ENCODE measurements around the gene SLC34A1.

Gene SLC34A1

GRCh38 chr5:177376107-177376506, 8.1 kb upstream of the SLC34A1 start:
- Histone ChIP-seq H3K4me1 (ENCODE audit: insufficient read depth, low read length) (peaks cover 4% of the 10 kb centered on the region), H3K36me3 (ENCODE audit: insufficient read depth, low read length) (no peaks in the 10 kb centered on the region)

GRCh38 chr5:177377851-177378776, 6.1 kb upstream of the SLC34A1 start:
- Histone ChIP-seq H3K27me3 (ENCODE audit: insufficient read depth, low read length) (peaks cover 7% of the 10 kb centered on the region), H3K9me3 (ENCODE audit: low read length) (no peaks in the 10 kb centered on the region), H3K36me3 (ENCODE audit: insufficient read depth, low read length) (no peaks in the 10 kb centered on the region), H2AFZ (ENCODE audit: low read depth, low read length) (no peak overlapping the region), H3K4me1 (ENCODE audit: insufficient read depth, low read length) (no peaks in the 10 kb centered on the region), H3K4me3 (ENCODE audit: low read length) (no peak overlapping the region)

More at GRCh38 chr5:177376107-177376506, 8.1 kb upstream of the SLC34A1 start:
- Histone ChIP-seq H3K4me3 (ENCODE audit: low read length) (no peak overlapping the region), H3K27me3 (ENCODE audit: insufficient read depth, low read length) (no peaks in the 10 kb centered on the region), H2AFZ (ENCODE audit: low read depth, low read length) (no peak overlapping the region), H3K9me3 (ENCODE audit: low read length) (no peaks in the 10 kb centered on the region)

GRCh38 chr5:177378884-177379883, 5.0 kb upstream of the SLC34A1 start:
- Histone ChIP-seq H3K36me3 (ENCODE audit: insufficient read depth, low read length) (no peaks in the 10 kb centered on the region), H2AFZ (ENCODE audit: low read depth, low read length) (no peak overlapping the region), H3K4me1 (ENCODE audit: insufficient read depth, low read length) (no peaks in the 10 kb centered on the region), H3K9me3 (ENCODE audit: low read length) (no peaks in the 10 kb centered on the region), H3K4me3 (ENCODE audit: low read length) (no peak overlapping the region), H3K27me3 (ENCODE audit: insufficient read depth, low read length) (peaks cover 18% of the 10 kb centered on the region)

DNA sequence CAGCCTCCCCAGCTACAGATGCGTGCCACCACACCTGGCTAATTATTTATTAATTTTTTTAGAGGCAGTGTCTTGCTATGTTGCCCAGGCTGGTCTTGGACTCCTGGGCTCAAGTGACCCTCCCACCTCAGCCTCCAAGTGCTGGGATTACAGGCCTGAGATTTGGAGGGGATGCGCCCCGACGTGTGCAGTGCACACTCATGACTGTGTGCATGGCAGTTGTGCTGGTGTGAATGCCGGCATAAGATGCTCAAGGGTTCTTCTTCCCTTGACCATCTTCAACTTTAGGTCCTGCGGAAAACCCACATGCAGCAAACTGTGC, 3.5 kb upstream of the SLC34A1 start:
- H3K9me3 ChIP-seq (ENCODE audit: low read length), result no peaks in the 10 kb centered on the region
- H3K4me3 ChIP-seq (ENCODE audit: low read length), result no peak overlapping the region
- no peak overlapping the region for H2AFZ ChIP-seq (ENCODE audit: low read depth, low read length)
- peaks cover 24% of the 10 kb centered on the region for H3K27me3 ChIP-seq (ENCODE audit: insufficient read depth, low read length)
- no peaks in the 10 kb centered on the region for H3K36me3 ChIP-seq (ENCODE audit: insufficient read depth, low read length)
- H3K4me1 ChIP-seq (ENCODE audit: insufficient read depth, low read length), result no peaks in the 10 kb centered on the region

- Histone ChIP-seq H3K4me3 (ENCODE audit: low read length) (no peak overlapping the region), H3K27me3 (ENCODE audit: insufficient read depth, low read length) (peaks cover 33% of the 10 kb centered on the region), H3K9me3 (ENCODE audit: low read length) (no peaks in the 10 kb centered on the region), H3K4me1 (ENCODE audit: insufficient read depth, low read length) (no peaks in the 10 kb centered on the region), H3K36me3 (ENCODE audit: insufficient read depth, low read length) (no peaks in the 10 kb centered on the region), H2AFZ (ENCODE audit: low read depth, low read length) (no peak overlapping the region)
Observed at GRCh38 chr5:177382423-177383029, 1.7 kb upstream of the SLC34A1 start.

- no peak overlapping the region for H3K4me3 ChIP-seq (ENCODE audit: low read length)
- no peaks in the 10 kb centered on the region for H3K9me3 ChIP-seq (ENCODE audit: low read length)
- H3K36me3 ChIP-seq (ENCODE audit: insufficient read depth, low read length), result no peaks in the 10 kb centered on the region
- peaks cover 34% of the 10 kb centered on the region for H3K27me3 ChIP-seq (ENCODE audit: insufficient read depth, low read length)
- no peaks in the 10 kb centered on the region for H3K4me1 ChIP-seq (ENCODE audit: insufficient read depth, low read length)
- H2AFZ ChIP-seq (ENCODE audit: low read depth, low read length), result no peak overlapping the region
Observed at GRCh38 chr5:177383181-177383580, 1.1 kb upstream of the SLC34A1 start.

DNA sequence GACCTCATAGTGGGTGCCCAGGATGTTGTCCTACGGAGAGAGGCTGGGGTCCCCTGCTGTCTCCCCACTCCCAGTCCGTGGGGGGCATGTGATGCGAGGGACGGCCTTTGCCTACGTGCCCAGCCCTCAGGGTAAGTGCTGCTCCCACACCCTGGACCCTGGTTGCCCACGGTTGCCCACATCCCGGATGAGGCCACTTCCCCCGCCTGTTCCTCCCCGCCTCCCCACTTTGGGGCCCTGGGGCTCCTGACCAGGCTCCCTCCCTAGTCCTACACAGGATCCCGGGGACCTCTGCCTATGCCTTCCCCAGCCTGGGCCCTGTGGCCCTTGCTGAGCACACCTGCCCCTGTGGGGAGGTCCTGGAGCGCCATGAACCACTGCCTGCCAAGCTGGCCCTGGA, 1.5 kb downstream of the SLC34A1 start:
- Histone ChIP-seq H3K9me3 (ENCODE audit: low read length) (no peaks in the 10 kb centered on the region), H3K27me3 (ENCODE audit: insufficient read depth, low read length) (peaks cover 42% of the 10 kb centered on the region), H3K36me3 (ENCODE audit: insufficient read depth, low read length) (no peaks in the 10 kb centered on the region), H3K4me1 (ENCODE audit: insufficient read depth, low read length) (peaks cover 4% of the 10 kb centered on the region), H2AFZ (ENCODE audit: low read depth, low read length) (no peak overlapping the region), H3K4me3 (ENCODE audit: low read length) (no peak overlapping the region)

DNA sequence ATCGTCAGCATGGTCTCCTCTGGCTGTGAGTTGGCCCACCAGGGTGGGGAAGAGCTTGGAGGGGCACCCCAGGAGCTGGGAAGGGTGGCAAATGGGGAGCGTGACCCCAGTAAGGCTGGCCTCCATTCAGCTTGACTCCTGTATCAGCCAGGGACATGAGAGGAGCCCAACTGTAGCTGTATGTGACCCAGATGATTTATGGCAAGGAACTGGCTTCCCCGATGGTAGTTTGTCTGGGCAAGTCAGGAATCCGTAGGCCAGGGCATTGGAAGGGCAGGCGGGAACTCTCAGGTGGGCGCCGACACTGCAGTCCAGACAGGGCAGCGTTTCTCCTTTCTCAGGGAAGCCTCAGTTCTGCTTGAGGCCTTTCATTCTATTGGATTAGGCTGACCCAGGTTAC, 2.3 kb downstream of the SLC34A1 start:
- H3K27me3 ChIP-seq (ENCODE audit: insufficient read depth, low read length), result peaks cover 42% of the 10 kb centered on the region
- no peaks in the 10 kb centered on the region for H3K9me3 ChIP-seq (ENCODE audit: low read length)
- no peak overlapping the region for H2AFZ ChIP-seq (ENCODE audit: low read depth, low read length)
- no peaks in the 10 kb centered on the region for H3K36me3 ChIP-seq (ENCODE audit: insufficient read depth, low read length)
- H3K4me3 ChIP-seq (ENCODE audit: low read length), result no peak overlapping the region
- H3K4me1 ChIP-seq (ENCODE audit: insufficient read depth, low read length), result peaks cover 5% of the 10 kb centered on the region

DNA sequence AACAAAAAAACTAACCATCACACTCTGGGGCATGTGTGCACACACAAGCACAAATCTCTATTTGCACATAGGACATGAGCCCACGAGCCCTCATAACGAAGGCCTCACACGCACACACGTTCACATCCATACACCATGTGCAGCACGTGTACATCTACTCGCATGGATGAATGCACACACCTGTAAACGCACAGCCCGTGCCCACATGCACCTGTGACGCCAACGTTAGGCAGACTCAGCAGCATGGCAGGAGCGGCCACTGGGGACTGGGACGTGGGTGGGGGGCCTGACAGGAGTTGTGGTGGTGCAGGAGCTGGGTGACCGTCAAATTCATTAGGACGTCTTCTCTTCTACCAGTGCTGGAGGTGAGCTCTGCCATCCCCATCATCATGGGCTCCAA, 3.2 kb downstream of the SLC34A1 start:
- H3K27me3 ChIP-seq (ENCODE audit: insufficient read depth, low read length), result peaks cover 41% of the 10 kb centered on the region
- no peak overlapping the region for H3K4me3 ChIP-seq (ENCODE audit: low read length)
- H3K9me3 ChIP-seq (ENCODE audit: low read length), result no peaks in the 10 kb centered on the region
- H2AFZ ChIP-seq (ENCODE audit: low read depth, low read length), result no peak overlapping the region
- no peaks in the 10 kb centered on the region for H3K36me3 ChIP-seq (ENCODE audit: insufficient read depth, low read length)
- H3K4me1 ChIP-seq (ENCODE audit: insufficient read depth, low read length), result peaks cover 5% of the 10 kb centered on the region

DNA sequence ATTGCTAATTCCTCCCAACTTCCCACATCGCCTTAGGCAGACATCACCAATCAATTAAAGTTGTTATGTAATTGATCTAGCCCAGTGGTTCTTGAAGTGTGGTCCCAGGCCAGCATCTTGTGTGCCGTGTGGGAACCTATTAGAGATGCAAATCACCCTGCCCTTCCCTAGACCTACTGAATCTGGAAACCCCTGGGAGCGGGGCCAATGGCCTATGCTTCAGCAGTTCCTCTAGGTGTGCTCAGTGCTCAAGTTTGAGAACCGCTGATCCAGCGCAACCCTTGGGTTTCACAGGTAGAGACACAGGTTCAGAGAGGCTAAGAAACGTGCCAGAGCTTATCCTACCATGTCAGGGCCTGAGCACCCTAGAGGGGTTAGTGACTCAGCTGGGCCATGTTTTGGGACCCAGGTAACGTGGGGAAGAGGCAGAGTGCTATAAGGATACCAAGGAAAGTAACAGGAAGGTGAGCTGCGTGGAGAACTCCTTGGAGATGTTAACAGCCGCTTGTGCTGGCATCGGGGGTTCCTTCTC, 4.4 kb downstream of the SLC34A1 start:
- Histone ChIP-seq H3K9me3 (ENCODE audit: low read length) (no peaks in the 10 kb centered on the region), H2AFZ (ENCODE audit: low read depth, low read length) (no peak overlapping the region), H3K36me3 (ENCODE audit: insufficient read depth, low read length) (no peaks in the 10 kb centered on the region), H3K27me3 (ENCODE audit: insufficient read depth, low read length) (peaks cover 33% of the 10 kb centered on the region), H3K4me3 (ENCODE audit: low read length) (no peak overlapping the region), H3K4me1 (ENCODE audit: insufficient read depth, low read length) (peaks cover 5% of the 10 kb centered on the region)

DNA sequence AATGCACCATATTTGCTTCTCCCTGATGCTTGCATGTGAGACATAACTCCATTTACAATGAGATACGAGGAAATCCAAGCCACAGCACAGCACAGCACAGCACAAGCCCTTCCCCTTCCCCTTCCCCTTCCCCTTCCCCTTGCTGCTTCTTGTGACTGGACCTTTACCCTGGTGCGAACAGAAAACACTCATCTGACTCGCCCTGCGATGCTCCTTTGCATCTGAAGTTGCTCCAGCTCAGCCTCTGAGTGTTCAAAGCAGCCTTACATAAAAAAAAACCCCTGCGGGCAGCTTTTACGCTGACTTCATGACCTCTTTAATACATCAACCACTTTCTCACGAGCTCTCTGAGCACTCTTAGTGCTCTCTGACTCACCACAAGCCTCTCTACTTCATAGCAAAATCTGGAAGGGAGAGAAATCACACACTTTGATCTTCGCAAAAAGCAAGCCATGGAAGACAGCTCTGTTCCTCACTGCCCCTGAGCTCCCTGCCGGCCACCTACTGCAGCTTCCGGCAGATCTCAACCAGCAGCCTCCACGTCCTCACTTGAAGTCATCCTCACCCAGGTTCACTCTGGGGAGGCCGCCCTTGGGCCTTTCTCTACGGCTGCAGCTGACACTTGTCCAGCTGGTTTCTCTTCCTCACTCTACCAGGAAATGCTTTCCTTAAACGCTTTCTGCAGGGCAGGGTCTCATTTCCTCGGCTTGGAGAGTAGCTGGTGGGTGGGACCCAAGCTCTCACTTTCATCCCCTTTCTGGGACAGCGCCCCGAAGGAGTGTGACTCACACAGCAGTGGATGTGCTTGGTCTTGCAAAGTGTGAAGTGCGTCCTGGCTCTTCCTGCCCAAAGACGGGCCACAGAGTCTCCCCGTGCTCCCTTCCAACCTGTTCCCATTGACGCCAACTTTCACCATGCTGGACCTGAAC, 5.3 kb downstream of the SLC34A1 start:
- Histone ChIP-seq H2AFZ (ENCODE audit: low read depth, low read length) (no peak overlapping the region), H3K9me3 (ENCODE audit: low read length) (no peaks in the 10 kb centered on the region), H3K27me3 (ENCODE audit: insufficient read depth, low read length) (peaks cover 31% of the 10 kb centered on the region), H3K4me1 (ENCODE audit: insufficient read depth, low read length) (peaks cover 5% of the 10 kb centered on the region), H3K4me3 (ENCODE audit: low read length) (no peak overlapping the region), H3K36me3 (ENCODE audit: insufficient read depth, low read length) (no peaks in the 10 kb centered on the region)
